Measurements from ENCODE around the gene ASH1L. TPM values are rescaled to one million over a fixed set of nuclear protein-coding genes. Genes with fewer than 3 reads are reported as not detected.
"Not testable (repeated sequence)": the region's sequence is repeated elsewhere in the genome, so short reads cannot be mapped to it uniquely, and the experiment has no call there.

ASH1L gene
- total RNA-seq, 2 experiments from 2014 or later: 35.9 to 42.0 TPM

GRCh38 chr1:155297384-155297783, 265.2 kb downstream of the ASH1L start:
- peaks cover 39% of the 10 kb centered on the region for H3K27me3 Mint-ChIP-seq
- H3K36me3 Mint-ChIP-seq (ENCODE audit: low read depth): no peaks in the 10 kb centered on the region
- peaks cover 8% of the 10 kb centered on the region for H3K4me1 Mint-ChIP-seq
- no peak for DNase-seq
- no peak overlapping the region for H3K27ac Mint-ChIP-seq
- H3K4me3 Mint-ChIP-seq: no peak overlapping the region
- H3K9me3 Mint-ChIP-seq: no peaks in the 10 kb centered on the region
- POLR2A ChIA-PET: interaction anchor here (1.1 kb wide), 1 partner anchor 20 kb away, joined by 3 read pairs; no protein-coding TSS in a partner anchor
- CTCF ChIA-PET: no interaction called here

GRCh38 chr1:155296661-155297060, 265.9 kb downstream of the ASH1L start:
- Mint-ChIP-seq H3K27ac (no peak overlapping the region), H3K4me1 (peaks cover 8% of the 10 kb centered on the region), H3K27me3 (peaks cover 43% of the 10 kb centered on the region), H3K4me3 (no peak overlapping the region), H3K9me3 (no peaks in the 10 kb centered on the region), H3K36me3 (ENCODE audit: low read depth) (no peaks in the 10 kb centered on the region)
- POLR2A ChIA-PET: no interaction called here
- no peak for DNase-seq
- CTCF ChIA-PET: no interaction called here

GRCh38 chr1:155295942-155296267, 266.7 kb downstream of the ASH1L start:
- POLR2A ChIA-PET: no interaction called here
- H3K9me3 Mint-ChIP-seq: no peaks in the 10 kb centered on the region
- no peak for DNase-seq
- CTCF ChIA-PET: no interaction called here
- peaks cover 46% of the 10 kb centered on the region for H3K27me3 Mint-ChIP-seq
- no peaks in the 10 kb centered on the region for H3K36me3 Mint-ChIP-seq (ENCODE audit: low read depth)
- no peak overlapping the region for H3K4me3 Mint-ChIP-seq
- peaks cover 8% of the 10 kb centered on the region for H3K4me1 Mint-ChIP-seq
- H3K27ac Mint-ChIP-seq: no peak overlapping the region

- ChIA-PET POLR2A (no interaction called here), CTCF (interaction anchor here (0.5 kb wide), 1 partner anchor 18 kb away, joined by 4 read pairs; no protein-coding TSS in a partner anchor)
Measured at GRCh38 chr1:155295183-155295941, 267.2 kb downstream of the ASH1L start.

GRCh38 chr1:155294520-155295182, 268.0 kb downstream of the ASH1L start:
- Mint-ChIP-seq H3K27ac (no peak overlapping the region), H3K4me1 (peaks cover 8% of the 10 kb centered on the region), H3K27me3 (peaks cover 48% of the 10 kb centered on the region), H3K9me3 (no peaks in the 10 kb centered on the region), H3K4me3 (no peak overlapping the region), H3K36me3 (ENCODE audit: low read depth) (no peaks in the 10 kb centered on the region)
- no peak for DNase-seq
- ChIA-PET CTCF (interaction anchor here (0.5 kb wide), 1 partner anchor 18 kb away, joined by 4 read pairs; no protein-coding TSS in a partner anchor), POLR2A (no interaction called here)

More at GRCh38 chr1:155295183-155295941, 267.2 kb downstream of the ASH1L start:
- Mint-ChIP-seq H3K36me3 (ENCODE audit: low read depth) (no peaks in the 10 kb centered on the region), H3K27me3 (peaks cover 46% of the 10 kb centered on the region), H3K27ac (no peak overlapping the region), H3K4me3 (no peak overlapping the region), H3K9me3 (no peaks in the 10 kb centered on the region), H3K4me1 (peaks cover 8% of the 10 kb centered on the region)
- no peak for DNase-seq

- CTCF ChIA-PET: interaction anchor here (1.4 kb wide), 1 partner anchor 42 kb away, joined by 4 read pairs; no protein-coding TSS in a partner anchor
Measured at GRCh38 chr1:155293086-155293749, 269.4 kb downstream of the ASH1L start.

GRCh38 chr1:155291006-155291405, 271.6 kb downstream of the ASH1L start:
- H3K27ac Mint-ChIP-seq; DNase-seq; H3K36me3 Mint-ChIP-seq (ENCODE audit: low read depth); H3K9me3 Mint-ChIP-seq; CTCF ChIA-PET; POLR2A ChIA-PET; H3K4me1 Mint-ChIP-seq; H3K4me3 Mint-ChIP-seq: not testable (repeated sequence)
- H3K27me3 Mint-ChIP-seq: peaks cover 33% of the 10 kb centered on the region

More at GRCh38 chr1:155293086-155293749, 269.4 kb downstream of the ASH1L start:
- DNase-seq: no peak
- H3K4me1 Mint-ChIP-seq: peaks cover 8% of the 10 kb centered on the region
- H3K27ac Mint-ChIP-seq: no peak overlapping the region
- H3K9me3 Mint-ChIP-seq: no peaks in the 10 kb centered on the region
- POLR2A ChIA-PET: interaction anchor here (0.6 kb wide), 1 partner anchor 15 kb away, joined by 3 read pairs; the partner anchor contains the start of gene FDPS
- no peaks in the 10 kb centered on the region for H3K36me3 Mint-ChIP-seq (ENCODE audit: low read depth)
- H3K4me3 Mint-ChIP-seq: no peak overlapping the region
- H3K27me3 Mint-ChIP-seq: peaks cover 48% of the 10 kb centered on the region

GRCh38 chr1:155287987-155288543, 274.5 kb downstream of the ASH1L start:
- H3K36me3 Mint-ChIP-seq (ENCODE audit: low read depth): no peaks in the 10 kb centered on the region
- no peak for DNase-seq
- H3K27ac Mint-ChIP-seq: no peak overlapping the region
- H3K4me1 Mint-ChIP-seq: no peaks in the 10 kb centered on the region
- ChIA-PET POLR2A (no interaction called here), CTCF (no interaction called here)
- H3K4me3 Mint-ChIP-seq: no peak overlapping the region
- peaks cover 9% of the 10 kb centered on the region for H3K27me3 Mint-ChIP-seq
- H3K9me3 Mint-ChIP-seq: no peaks in the 10 kb centered on the region

GRCh38 chr1:155286544-155286943, 276.1 kb downstream of the ASH1L start:
- DNase-seq: no peak
- POLR2A ChIA-PET: interaction anchor here (1.4 kb wide), 1 partner anchor 21 kb away, joined by 6 read pairs; the partner anchor contains the start of gene FDPS
- Mint-ChIP-seq H3K27ac (no peak overlapping the region), H3K9me3 (no peaks in the 10 kb centered on the region), H3K36me3 (ENCODE audit: low read depth) (no peaks in the 10 kb centered on the region), H3K4me3 (no peak overlapping the region), H3K27me3 (peaks cover 5% of the 10 kb centered on the region), H3K4me1 (peaks cover 2% of the 10 kb centered on the region)
- CTCF ChIA-PET: no interaction called here

GRCh38 chr1:155285631-155286044, 277.0 kb downstream of the ASH1L start:
- Mint-ChIP-seq H3K27ac (no peak overlapping the region), H3K36me3 (ENCODE audit: low read depth) (no peaks in the 10 kb centered on the region), H3K9me3 (no peaks in the 10 kb centered on the region), H3K4me3 (no peak overlapping the region), H3K27me3 (peaks cover 3% of the 10 kb centered on the region), H3K4me1 (peaks cover 2% of the 10 kb centered on the region)
- ChIA-PET POLR2A (interaction anchor here (1.4 kb wide), 1 partner anchor 22 kb away, joined by 6 read pairs; the partner anchor contains the start of gene FDPS), CTCF (no interaction called here)
- no peak for DNase-seq
